Neural progenitor cell (in vitro differentiated cells): ENCODE measurements around the gene TRANK1. TPM values are rescaled to one million over a fixed set of nuclear protein-coding genes. Genes with fewer than 3 reads are reported as not detected.

Source experiments
- DNase-seq: peaks from one replicate; pipeline ENCODE4 v3.0.0-alpha.2; 2016; ENCODE audit warnings: low spot score
- H2AFZ ChIP-seq: fragments of 200-600 bp; sonication (generic); replicated peaks from 2 replicates; pipeline ENCODE4 v1.6.1; 2016; ENCODE audit warnings: antibody characterized with exemption
- H3F3A ChIP-seq: fragments of 200-600 bp; sonication (generic); 2 replicates; pipeline ENCODE4 v1.6.1; 2016; ENCODE audit warnings: antibody characterized with exemption, low read depth
- H3K27ac ChIP-seq: fragments of 200-600 bp; sonication (generic); 2 replicates; pipeline ENCODE4 v1.5.1; 2016; ENCODE audit warnings: mild to moderate bottlenecking
- H3K27me3 ChIP-seq: fragments of 200-600 bp; sonication (generic); 2 replicates; pipeline ENCODE4 v1.6.1; 2016; ENCODE audit warnings: mild to moderate bottlenecking, moderate library complexity
- H3K36me3 ChIP-seq: fragments of 200-600 bp; sonication (generic); 2 replicates; pipeline ENCODE4 v1.5.1; 2016
- H3K4me1 ChIP-seq: fragments of 200-600 bp; sonication (generic); 2 replicates; pipeline ENCODE4 v1.6.1; 2016; ENCODE audit warnings: mixed run types
- H3K4me2 ChIP-seq: fragments of 200-600 bp; sonication (generic); 2 replicates; pipeline ENCODE4 v1.6.1; 2016
- H3K4me3 ChIP-seq: fragments of 200-600 bp; sonication (generic); 2 replicates; pipeline ENCODE4 v1.5.1; 2016
- H3K79me2 ChIP-seq: fragments of 200-600 bp; sonication (generic); 2 replicates; pipeline ENCODE4 v1.6.1; 2016; ENCODE audit warnings: low read depth
- H3K9ac ChIP-seq: fragments of 200-600 bp; sonication (generic); 2 replicates; pipeline ENCODE4 v1.6.1; 2016
- H3K9me3 ChIP-seq: fragments of 200-600 bp; sonication (generic); 2 replicates; pipeline ENCODE4 v1.5.1; 2016; ENCODE audit warnings: low read depth
- H4K20me1 ChIP-seq: fragments of 200-600 bp; sonication (generic); 2 replicates; pipeline ENCODE4 v1.6.1; 2016; ENCODE audit warnings: low read depth
- H3K27ac Mint-ChIP-seq: 3 replicates; pipeline ENCODE4 v1.8.0; 2021; ENCODE audit warnings: mixed read lengths
- H3K27me3 Mint-ChIP-seq: 2 replicates; pipeline ENCODE4 v1.8.0; 2022; ENCODE audit warnings: low read depth, mild to moderate bottlenecking, inconsistent platforms, moderate library complexity, mixed read lengths; ENCODE audit not compliant: insufficient read depth
- H3K36me3 Mint-ChIP-seq: 3 replicates; pipeline ENCODE4 v1.8.0; 2021; ENCODE audit warnings: mixed read lengths
- H3K4me1 Mint-ChIP-seq: 3 replicates; pipeline ENCODE4 v1.8.0; 2021; ENCODE audit warnings: mixed read lengths
- H3K4me3 Mint-ChIP-seq: 3 replicates; pipeline ENCODE4 v1.8.0; 2021; ENCODE audit warnings: mild to moderate bottlenecking, moderate library complexity, mixed read lengths
- H3K9me3 Mint-ChIP-seq: 3 replicates; pipeline ENCODE4 v1.8.0; 2020; ENCODE audit warnings: mixed read lengths
- CTCF ChIP-seq: fragments of 200-600 bp; sonication (generic); IDR thresholded peaks from 2 replicates; pipeline ENCODE4 v1.5.1; 2017; ENCODE audit warnings: antibody characterized with exemption, mild to moderate bottlenecking
- EZH2 ChIP-seq: fragments of 200-600 bp; sonication (generic); IDR thresholded peaks from 2 replicates; pipeline ENCODE4 v1.6.1; 2017; ENCODE audit warnings: antibody characterized with exemption, mild to moderate bottlenecking, moderate library complexity
- EZH2phosphoT487 ChIP-seq: fragments of 200-600 bp; sonication (generic); IDR thresholded peaks from 2 replicates; pipeline ENCODE4 v1.6.1; 2017; ENCODE audit warnings: antibody characterized with exemption
- total RNA-seq: library from RNA; depleted of rRNA; stranded (reverse); fragments of >200 nt; gene quantifications from 2 replicates; pipeline ENCODE4 v1.2.3, GENCODE V29; 2015; ENCODE audit warnings: low replicate concordance

TRANK1 gene
- total RNA-seq, 1 donor from 2014 or later, result 10.5 TPM

GRCh38 chr3:36876181-36876936 is 68.5 kb downstream of the TRANK1 start:
- Mint-ChIP-seq H3K4me3 (no peak overlapping the region), H3K9me3 (no peaks in the 10 kb centered on the region), H3K27ac (no peak overlapping the region), H3K4me1 (peaks cover 22% of the 10 kb centered on the region), H3K36me3 (no peaks in the 10 kb centered on the region), H3K27me3 (peaks cover 5% of the 10 kb centered on the region)
- Histone ChIP-seq H2AFZ (no peak overlapping the region), H3K9me3 (no peaks in the 10 kb centered on the region), H4K20me1 (no peaks in the 10 kb centered on the region), H3K27ac (no peak overlapping the region), H3K4me3 (no peak overlapping the region), H3K4me2 (no peak overlapping the region), H3K9ac (no peak overlapping the region), H3K79me2 (no peaks in the 10 kb centered on the region), H3F3A (peaks cover 18% of the 10 kb centered on the region), H3K36me3 (no peaks in the 10 kb centered on the region), H3K4me1 (peaks cover 9% of the 10 kb centered on the region), H3K27me3 (no peaks in the 10 kb centered on the region)
- TF ChIP-seq CTCF (no peak), EZH2 (no peak), EZH2phosphoT487 (no peak)
- DNase-seq, result no peak

DNA sequence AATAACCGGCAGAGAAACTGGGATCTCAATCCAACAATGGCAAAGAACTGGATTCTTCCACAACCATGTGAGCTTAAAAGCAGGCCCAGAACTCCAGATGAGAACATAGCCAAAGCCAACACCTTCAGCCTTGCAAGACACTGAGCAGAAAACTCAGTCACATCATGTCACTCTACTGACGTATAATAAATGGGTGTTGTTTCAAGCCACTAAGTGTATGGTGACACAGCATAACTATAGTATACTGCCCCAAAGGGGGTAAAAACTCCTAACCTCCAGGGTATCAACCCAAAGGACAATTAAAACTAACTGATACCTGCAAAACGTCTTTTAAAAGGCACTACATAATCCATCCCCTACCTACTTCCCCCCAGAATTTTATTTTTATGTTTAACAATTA is 69.5 kb downstream of the TRANK1 start:
- Mint-ChIP-seq H3K27me3 (peaks cover 5% of the 10 kb centered on the region), H3K36me3 (no peaks in the 10 kb centered on the region), H3K9me3 (no peaks in the 10 kb centered on the region), H3K4me3 (no peak overlapping the region), H3K4me1 (peaks cover 22% of the 10 kb centered on the region), H3K27ac (no peak overlapping the region)
- no peaks in the 10 kb centered on the region for H3K9me3 ChIP-seq
- peaks cover 9% of the 10 kb centered on the region for H3K4me1 ChIP-seq
- no peak overlapping the region for H3K9ac ChIP-seq
- H3K36me3 ChIP-seq, result no peaks in the 10 kb centered on the region
- H3K27ac ChIP-seq, result no peak overlapping the region
- H3F3A ChIP-seq, result peaks cover 16% of the 10 kb centered on the region
- H4K20me1 ChIP-seq, result no peaks in the 10 kb centered on the region
- no peak for DNase-seq
- H3K4me2 ChIP-seq, result no peak overlapping the region
- no peak for TF ChIP-seq CTCF
- no peak for TF ChIP-seq EZH2phosphoT487
- no peak for TF ChIP-seq EZH2
- no peaks in the 10 kb centered on the region for H3K79me2 ChIP-seq
- H2AFZ ChIP-seq, result no peak overlapping the region
- no peaks in the 10 kb centered on the region for H3K27me3 ChIP-seq
- no peak overlapping the region for H3K4me3 ChIP-seq

GRCh38 chr3:36874424-36874823 is 70.4 kb downstream of the TRANK1 start:
- no peak for DNase-seq
- Histone ChIP-seq H3K27ac (no peak overlapping the region), H2AFZ (no peak overlapping the region), H3K36me3 (no peaks in the 10 kb centered on the region), H3K9me3 (no peaks in the 10 kb centered on the region), H3K4me1 (peaks cover 12% of the 10 kb centered on the region), H3F3A (peaks cover 11% of the 10 kb centered on the region), H3K27me3 (no peaks in the 10 kb centered on the region), H3K4me2 (no peak overlapping the region), H3K4me3 (no peak overlapping the region), H4K20me1 (no peaks in the 10 kb centered on the region), H3K79me2 (no peaks in the 10 kb centered on the region), H3K9ac (no peak overlapping the region)
- H3K9me3 Mint-ChIP-seq, result no peaks in the 10 kb centered on the region
- no peaks in the 10 kb centered on the region for H3K36me3 Mint-ChIP-seq
- H3K4me1 Mint-ChIP-seq, result peaks cover 22% of the 10 kb centered on the region
- H3K27me3 Mint-ChIP-seq, result peaks cover 3% of the 10 kb centered on the region
- peak overlapping the region; percentile 72 for H3K27ac Mint-ChIP-seq
- TF ChIP-seq EZH2, result no peak
- TF ChIP-seq EZH2phosphoT487, result no peak
- TF ChIP-seq CTCF, result no peak
- no peak overlapping the region for H3K4me3 Mint-ChIP-seq
